Bronchial epithelial cell (primary cell): ENCODE results near the gene CACFD1. TPM values are rescaled to one million over a fixed set of nuclear protein-coding genes. Genes with fewer than 3 reads are reported as not detected.

Source experiments
- DNase-seq: peaks from one replicate; pipeline ENCODE4 v3.0.0-alpha.2; 2010; ENCODE audit warnings: low read depth
- FAIRE-seq: peaks from 2 replicates; lab custom pipeline; 2011; peaks lifted over from hg19 to GRCh38; lab: Jason Lieb, UNC
- H3K27me3 ChIP-seq: 2 replicates; pipeline ENCODE4 v1.5.1; 2011; ENCODE audit warnings: low read length; ENCODE audit not compliant: control insufficient read depth, insufficient read depth
- H3K36me3 ChIP-seq: 2 replicates; pipeline ENCODE4 v1.5.1; 2011; ENCODE audit warnings: low read length; ENCODE audit not compliant: control insufficient read depth, insufficient read depth
- H3K4me3 ChIP-seq: 2 replicates; pipeline ENCODE4 v1.5.1; 2011; ENCODE audit warnings: mild to moderate bottlenecking, low read depth, low read length, control low read depth
- total RNA-seq: library from RNA; depleted of rRNA; stranded (reverse); fragments of >200 nt; gene quantifications from 2 replicates; pipeline ENCODE4 v1.2.1, GENCODE V29; 2014
- TF ChIP-seq, protein P1 (sequence below): IDR thresholded peaks from 2 replicates; pipeline ENCODE4 v1.5.1; 2011; ENCODE audit warnings: mild to moderate bottlenecking, moderate library complexity, low read length, control low read depth, inconsistent platforms; ENCODE audit not compliant: insufficient read depth, severe bottlenecking

Gene CACFD1
- total RNA-seq, 1 donor from 2014 or later: 5.5 TPM

DNA sequence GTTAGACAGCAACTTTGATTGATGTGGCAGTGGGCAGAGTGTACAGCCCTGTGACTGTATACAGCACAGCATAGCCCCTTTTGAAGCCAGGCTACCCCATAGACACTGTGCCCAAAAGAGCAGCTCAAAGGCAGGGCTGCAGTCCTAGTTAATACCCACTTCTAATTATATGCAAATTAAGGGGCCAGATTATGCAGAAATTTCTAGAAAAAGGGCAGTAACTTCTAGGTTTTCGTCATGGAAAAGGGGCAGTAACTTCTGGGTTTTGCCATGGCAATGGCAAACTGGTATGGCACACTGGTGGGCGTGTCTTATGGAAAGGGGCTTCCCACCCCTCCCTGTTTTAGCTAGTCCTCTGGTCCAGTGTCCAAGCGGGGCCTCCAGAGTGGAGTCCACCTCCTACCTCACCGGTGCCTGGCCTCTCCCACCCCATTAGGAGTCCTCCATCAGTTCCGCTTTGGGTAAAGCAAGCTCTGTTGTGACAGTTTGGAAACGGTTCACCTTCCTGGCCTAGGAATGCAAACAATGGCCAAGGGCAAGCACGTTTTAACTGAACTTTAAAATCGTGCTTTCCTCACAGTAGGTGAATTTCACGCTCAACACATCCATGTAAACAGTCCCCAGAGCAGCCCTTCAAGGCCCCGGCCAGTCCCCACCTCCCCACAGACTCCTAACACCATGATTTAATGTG is 32.0 kb upstream of the CACFD1 start:
- DNase-seq (no peak), FAIRE-seq (no peak)
- TF ChIP-seq, protein P1, sequence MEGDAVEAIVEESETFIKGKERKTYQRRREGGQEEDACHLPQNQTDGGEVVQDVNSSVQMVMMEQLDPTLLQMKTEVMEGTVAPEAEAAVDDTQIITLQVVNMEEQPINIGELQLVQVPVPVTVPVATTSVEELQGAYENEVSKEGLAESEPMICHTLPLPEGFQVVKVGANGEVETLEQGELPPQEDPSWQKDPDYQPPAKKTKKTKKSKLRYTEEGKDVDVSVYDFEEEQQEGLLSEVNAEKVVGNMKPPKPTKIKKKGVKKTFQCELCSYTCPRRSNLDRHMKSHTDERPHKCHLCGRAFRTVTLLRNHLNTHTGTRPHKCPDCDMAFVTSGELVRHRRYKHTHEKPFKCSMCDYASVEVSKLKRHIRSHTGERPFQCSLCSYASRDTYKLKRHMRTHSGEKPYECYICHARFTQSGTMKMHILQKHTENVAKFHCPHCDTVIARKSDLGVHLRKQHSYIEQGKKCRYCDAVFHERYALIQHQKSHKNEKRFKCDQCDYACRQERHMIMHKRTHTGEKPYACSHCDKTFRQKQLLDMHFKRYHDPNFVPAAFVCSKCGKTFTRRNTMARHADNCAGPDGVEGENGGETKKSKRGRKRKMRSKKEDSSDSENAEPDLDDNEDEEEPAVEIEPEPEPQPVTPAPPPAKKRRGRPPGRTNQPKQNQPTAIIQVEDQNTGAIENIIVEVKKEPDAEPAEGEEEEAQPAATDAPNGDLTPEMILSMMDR: no peak
- Histone ChIP-seq H3K36me3 (no peaks in the 10 kb centered on the region), H3K4me3 (no peak overlapping the region), H3K27me3 (peaks cover 5% of the 10 kb centered on the region)

DNA sequence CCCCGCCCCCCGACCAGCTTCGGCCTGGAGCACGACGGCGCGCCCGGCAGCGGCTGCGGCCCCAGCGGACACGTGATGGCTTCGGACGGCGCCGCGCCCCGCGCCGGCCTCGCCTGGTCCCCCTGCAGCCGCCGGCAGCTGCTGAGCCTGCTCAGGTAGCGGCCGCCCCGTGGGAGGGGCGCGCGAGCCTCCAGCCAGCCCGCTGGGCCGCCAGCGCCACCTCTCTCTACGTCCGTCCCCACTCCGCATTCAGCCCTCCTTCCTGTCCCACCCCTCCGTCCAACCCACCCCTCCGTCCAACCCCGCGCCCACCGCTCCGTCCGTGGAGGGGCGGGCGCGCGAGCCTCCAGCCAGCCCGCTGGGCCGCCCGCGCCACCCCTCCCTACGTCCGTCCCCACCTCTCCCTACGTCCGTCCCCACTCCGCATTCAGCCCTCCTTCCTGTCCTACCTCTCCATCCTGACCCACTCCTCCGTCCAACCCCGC is 31.1 kb upstream of the CACFD1 start:
- FAIRE-seq: no peak
- TF ChIP-seq, protein P1: no peak
- Histone ChIP-seq H3K27me3 (peaks cover 5% of the 10 kb centered on the region), H3K4me3 (peak overlapping the region; percentile 23), H3K36me3 (no peaks in the 10 kb centered on the region)
- no peak for DNase-seq

DNA sequence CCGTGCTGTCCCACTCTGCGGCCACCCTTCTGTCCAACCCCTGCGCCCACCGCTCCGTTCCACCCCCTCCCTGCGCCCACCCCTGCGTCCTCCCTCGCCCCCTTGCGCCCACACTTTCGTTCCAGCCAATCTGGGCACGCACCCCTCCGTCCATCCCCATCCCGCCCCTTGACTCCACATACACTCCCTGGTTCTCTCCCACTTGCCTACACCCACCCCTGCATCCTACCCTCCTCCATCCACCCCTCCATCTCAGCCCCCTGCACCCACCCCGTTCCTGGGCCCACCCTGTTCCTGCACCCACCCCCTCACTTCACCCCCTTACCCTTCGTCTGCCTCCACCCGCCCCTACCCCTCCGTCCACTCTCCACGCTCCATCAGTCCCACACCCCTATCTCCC is 30.6 kb upstream of the CACFD1 start:
- H3K36me3 ChIP-seq: no peaks in the 10 kb centered on the region
- DNase-seq: no peak
- TF ChIP-seq, protein P1: no peak
- FAIRE-seq: no peak
- H3K27me3 ChIP-seq: peaks cover 5% of the 10 kb centered on the region
- no peak overlapping the region for H3K4me3 ChIP-seq

DNA sequence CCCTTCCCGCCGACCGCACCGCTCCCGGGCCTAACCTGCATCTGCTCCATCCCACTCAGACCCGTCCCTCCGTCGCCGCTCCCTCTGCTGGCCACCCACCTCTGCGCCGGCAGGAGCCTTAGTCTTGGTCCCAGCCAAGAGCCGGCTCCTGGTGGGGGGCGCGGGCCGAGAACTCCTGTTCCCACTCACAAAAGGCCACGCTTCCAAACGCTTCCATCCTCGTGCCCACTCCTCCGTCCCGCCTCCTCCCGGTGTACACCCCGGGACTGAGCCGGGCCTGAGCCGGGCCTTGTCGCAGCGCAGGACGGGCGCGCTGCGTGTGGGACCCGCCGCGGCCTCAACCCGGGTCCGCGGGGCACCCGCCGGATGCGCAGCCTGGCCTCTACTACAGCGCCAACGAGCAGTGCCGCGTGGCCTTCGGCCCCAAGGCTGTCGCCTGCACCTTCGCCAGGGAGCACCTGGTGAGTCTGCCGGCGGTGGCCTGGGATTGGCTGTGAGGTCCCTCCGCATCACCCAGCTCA is 30.1 kb upstream of the CACFD1 start:
- FAIRE-seq (no peak), DNase-seq (no peak)
- Histone ChIP-seq H3K27me3 (peaks cover 5% of the 10 kb centered on the region), H3K36me3 (no peaks in the 10 kb centered on the region), H3K4me3 (no peak overlapping the region)
- TF ChIP-seq, protein P1: peak; percentile 49

DNA sequence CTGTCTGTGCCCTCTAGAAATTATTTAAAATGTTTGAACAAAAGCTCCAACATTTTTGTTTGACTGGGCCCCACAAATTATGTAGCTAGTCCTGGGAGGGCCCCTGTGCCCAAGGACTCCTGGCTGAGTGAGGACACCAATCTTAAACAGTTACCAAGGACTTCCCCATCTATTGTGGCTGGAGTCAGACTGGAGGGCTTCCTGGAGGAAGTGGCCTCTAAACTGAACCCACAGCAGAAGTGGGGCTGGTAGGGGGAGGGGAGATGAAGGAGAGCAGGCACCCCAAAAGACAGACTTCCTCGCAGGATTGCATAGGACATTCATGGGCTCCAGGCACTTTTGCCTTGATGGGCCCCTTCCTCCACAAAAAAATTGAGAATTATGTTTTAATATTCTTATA is 29.5 kb upstream of the CACFD1 start:
- TF ChIP-seq, protein P1: no peak
- H3K36me3 ChIP-seq: no peaks in the 10 kb centered on the region

DNA sequence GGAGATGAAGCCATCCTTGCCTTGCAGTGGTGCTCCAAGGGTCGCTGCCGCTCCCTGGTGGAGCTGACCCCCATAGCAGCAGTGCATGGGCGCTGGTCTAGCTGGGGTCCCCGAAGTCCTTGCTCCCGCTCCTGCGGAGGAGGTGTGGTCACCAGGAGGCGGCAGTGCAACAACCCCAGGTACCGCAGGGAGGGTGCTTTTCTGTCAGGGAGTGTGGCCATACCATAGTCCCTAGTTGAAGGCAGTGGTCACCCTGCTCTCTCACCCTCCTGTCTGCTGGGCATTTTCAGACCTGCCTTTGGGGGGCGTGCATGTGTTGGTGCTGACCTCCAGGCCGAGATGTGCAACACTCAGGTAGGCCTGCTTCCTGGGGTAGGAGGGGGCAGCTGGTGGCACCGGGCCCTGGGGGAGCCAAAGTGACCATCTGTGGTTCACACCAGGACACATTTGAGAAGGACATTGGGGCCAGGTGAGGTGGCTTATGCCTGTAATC is 26.4 kb upstream of the CACFD1 start:
- DNase-seq: no peak
- Histone ChIP-seq H3K36me3 (no peaks in the 10 kb centered on the region), H3K27me3 (no peaks in the 10 kb centered on the region), H3K4me3 (no peak overlapping the region)
- no peak for FAIRE-seq
- TF ChIP-seq, protein P1: no peak

More for the DNA sequence above, 29.5 kb upstream of the CACFD1 start:
- Histone ChIP-seq H3K27me3 (peaks cover 5% of the 10 kb centered on the region), H3K4me3 (no peak overlapping the region)
- DNase-seq: no peak
- no peak for FAIRE-seq
